ENCODE data around the gene SCUBE2.

The SCUBE2 gene

GRCh38 chr11:9072626-9073176 lies 18.7 kb downstream of the SCUBE2 start:
- no peak for DNase-seq

GRCh38 chr11:9071692-9072091 lies 19.7 kb downstream of the SCUBE2 start:
- no peak for DNase-seq

GRCh38 chr11:9070749-9071491 lies 20.5 kb downstream of the SCUBE2 start:
- no peak for DNase-seq

- no peak for DNase-seq
Observed at GRCh38 chr11:9069862-9070470, 21.4 kb downstream of the SCUBE2 start.

GRCh38 chr11:9069256-9069655 lies 22.1 kb downstream of the SCUBE2 start:
- no peak for DNase-seq

GRCh38 chr11:9066433-9066925 lies 24.9 kb downstream of the SCUBE2 start:
- DNase-seq: no peak

GRCh38 chr11:9065607-9066432 lies 25.6 kb downstream of the SCUBE2 start:
- DNase-seq: no peak

GRCh38 chr11:9061807-9062206 lies 29.6 kb downstream of the SCUBE2 start:
- no peak for DNase-seq

GRCh38 chr11:9060700-9061111 lies 30.7 kb downstream of the SCUBE2 start:
- no peak for DNase-seq

- DNase-seq: no peak
Observed at GRCh38 chr11:9059406-9059805, 32.0 kb downstream of the SCUBE2 start.

GRCh38 chr11:9057888-9058287 lies 33.5 kb downstream of the SCUBE2 start:
- no peak for DNase-seq

- DNase-seq: peak; percentile 66
Observed at GRCh38 chr11:9057007-9057406, 34.4 kb downstream of the SCUBE2 start.

GRCh38 chr11:9056467-9056866 lies 34.9 kb downstream of the SCUBE2 start:
- DNase-seq: no peak

GRCh38 chr11:9053316-9054035 lies 37.9 kb downstream of the SCUBE2 start:
- no peak for DNase-seq

GRCh38 chr11:9052316-9052715 lies 39.1 kb downstream of the SCUBE2 start:
- DNase-seq: no peak

- DNase-seq: no peak
Observed at GRCh38 chr11:9049959-9050358, 41.4 kb downstream of the SCUBE2 start.

GRCh38 chr11:9047964-9048523 lies 43.4 kb downstream of the SCUBE2 start:
- DNase-seq: peak; percentile 85

- no peak for DNase-seq
Observed at GRCh38 chr11:9046481-9046880, 44.9 kb downstream of the SCUBE2 start.

- DNase-seq: no peak
Observed at GRCh38 chr11:9042488-9042887, 48.9 kb downstream of the SCUBE2 start.

- DNase-seq: no peak
Observed at GRCh38 chr11:9041747-9042146, 49.7 kb downstream of the SCUBE2 start.

- no peak for DNase-seq
Observed at GRCh38 chr11:9040410-9040809, 51.0 kb downstream of the SCUBE2 start.

GRCh38 chr11:9039863-9040262 lies 51.5 kb downstream of the SCUBE2 start:
- no peak for DNase-seq
